Measurements from ENCODE around the gene ZDHHC8. TPM values are rescaled to one million over a fixed set of nuclear protein-coding genes. Genes with fewer than 3 reads are reported as not detected.

The ZDHHC8 gene
- total RNA-seq, 2 experiments from 2014 or later: 44.5 to 44.8 TPM

DNA sequence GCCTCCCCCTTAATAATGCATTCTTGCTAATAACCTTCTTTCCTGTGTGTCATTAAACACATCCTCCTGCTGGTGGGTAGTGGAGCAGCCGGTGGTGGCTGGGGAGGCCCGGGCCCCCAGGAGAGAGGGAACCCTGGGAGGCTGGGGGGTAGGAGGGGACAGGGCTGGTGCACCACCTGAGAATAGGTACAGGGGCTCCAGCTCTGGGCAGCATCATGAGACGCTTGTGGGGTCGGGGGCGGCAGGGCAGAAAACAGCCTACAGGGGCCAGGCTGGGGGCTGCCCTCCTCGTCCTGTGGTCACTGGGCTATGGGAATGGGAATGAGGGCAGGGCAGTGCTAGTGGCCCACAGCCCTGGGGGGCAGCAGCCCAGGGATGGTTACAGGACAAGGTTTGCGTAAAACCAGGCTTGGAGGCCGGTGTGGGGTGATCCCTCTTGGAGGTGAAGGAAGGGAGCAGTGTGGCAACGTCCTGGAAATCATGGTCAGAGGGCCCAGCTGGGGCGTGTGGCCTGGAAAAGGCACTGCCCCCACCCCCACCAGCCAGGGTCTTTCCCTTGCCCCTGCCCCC lies 37.7 kb downstream of the ZDHHC8 start:
- peaks cover under 1% of the 10 kb centered on the region for H3K9me3 Mint-ChIP-seq
- intact Hi-C loops (cut with micrococcal nuclease): no loop called here
- no peak for DNase-seq
- POLR2A ChIA-PET: no interaction called here
- peaks cover under 1% of the 10 kb centered on the region for H3K36me3 Mint-ChIP-seq (ENCODE audit: low read depth)
- H3K27me3 Mint-ChIP-seq: no peaks in the 10 kb centered on the region
- H3K27ac Mint-ChIP-seq: no peak overlapping the region
- H3K4me1 Mint-ChIP-seq (ENCODE audit: low read depth): no peaks in the 10 kb centered on the region
- no peak for ATAC-seq
- H3K4me3 Mint-ChIP-seq: no peak overlapping the region
- CTCF ChIA-PET: no interaction called here
- TF ChIP-seq, protein P1, sequence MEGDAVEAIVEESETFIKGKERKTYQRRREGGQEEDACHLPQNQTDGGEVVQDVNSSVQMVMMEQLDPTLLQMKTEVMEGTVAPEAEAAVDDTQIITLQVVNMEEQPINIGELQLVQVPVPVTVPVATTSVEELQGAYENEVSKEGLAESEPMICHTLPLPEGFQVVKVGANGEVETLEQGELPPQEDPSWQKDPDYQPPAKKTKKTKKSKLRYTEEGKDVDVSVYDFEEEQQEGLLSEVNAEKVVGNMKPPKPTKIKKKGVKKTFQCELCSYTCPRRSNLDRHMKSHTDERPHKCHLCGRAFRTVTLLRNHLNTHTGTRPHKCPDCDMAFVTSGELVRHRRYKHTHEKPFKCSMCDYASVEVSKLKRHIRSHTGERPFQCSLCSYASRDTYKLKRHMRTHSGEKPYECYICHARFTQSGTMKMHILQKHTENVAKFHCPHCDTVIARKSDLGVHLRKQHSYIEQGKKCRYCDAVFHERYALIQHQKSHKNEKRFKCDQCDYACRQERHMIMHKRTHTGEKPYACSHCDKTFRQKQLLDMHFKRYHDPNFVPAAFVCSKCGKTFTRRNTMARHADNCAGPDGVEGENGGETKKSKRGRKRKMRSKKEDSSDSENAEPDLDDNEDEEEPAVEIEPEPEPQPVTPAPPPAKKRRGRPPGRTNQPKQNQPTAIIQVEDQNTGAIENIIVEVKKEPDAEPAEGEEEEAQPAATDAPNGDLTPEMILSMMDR (IDR thresholded peaks at IDR 0.05): no peak

- no peaks in the 10 kb centered on the region for H3K36me3 Mint-ChIP-seq (ENCODE audit: low read depth)
- H3K27me3 Mint-ChIP-seq: no peaks in the 10 kb centered on the region
- POLR2A ChIA-PET: no interaction called here
- H3K9me3 Mint-ChIP-seq: no peaks in the 10 kb centered on the region
- CTCF ChIA-PET: no interaction called here
- TF ChIP-seq, protein P1 (IDR thresholded peaks at IDR 0.05): no peak
- no peak for DNase-seq
- ATAC-seq: no peak
- intact Hi-C loops (cut with micrococcal nuclease): no loop called here
- no peak overlapping the region for H3K4me3 Mint-ChIP-seq
- no peaks in the 10 kb centered on the region for H3K4me1 Mint-ChIP-seq (ENCODE audit: low read depth)
- H3K27ac Mint-ChIP-seq: no peak overlapping the region
Measured at GRCh38 chr22:20170170-20170569, 38.6 kb downstream of the ZDHHC8 start.

GRCh38 chr22:20171288-20172140 lies 39.9 kb downstream of the ZDHHC8 start:
- no peak for DNase-seq
- Mint-ChIP-seq H3K4me1 (ENCODE audit: low read depth) (no peaks in the 10 kb centered on the region), H3K9me3 (no peaks in the 10 kb centered on the region), H3K27me3 (no peaks in the 10 kb centered on the region), H3K4me3 (no peak overlapping the region), H3K36me3 (ENCODE audit: low read depth) (no peaks in the 10 kb centered on the region), H3K27ac (no peak overlapping the region)
- intact Hi-C loops (cut with micrococcal nuclease): no loop called here
- no peak for ATAC-seq
- POLR2A ChIA-PET: no interaction called here
- CTCF ChIA-PET: no interaction called here
- TF ChIP-seq, protein P1 (IDR thresholded peaks at IDR 0.05): no peak

- Mint-ChIP-seq H3K9me3 (no peaks in the 10 kb centered on the region), H3K27ac (no peak overlapping the region), H3K36me3 (ENCODE audit: low read depth) (no peaks in the 10 kb centered on the region), H3K27me3 (no peaks in the 10 kb centered on the region), H3K4me1 (ENCODE audit: low read depth) (no peaks in the 10 kb centered on the region), H3K4me3 (no peak overlapping the region)
- ChIA-PET CTCF (no interaction called here), POLR2A (no interaction called here)
- TF ChIP-seq, protein P1 (IDR thresholded peaks at IDR 0.05): no peak
- no peak for DNase-seq
- no peak for ATAC-seq
- intact Hi-C loops (cut with micrococcal nuclease): no loop called here
Measured at GRCh38 chr22:20172141-20172613, 40.6 kb downstream of the ZDHHC8 start.

DNA sequence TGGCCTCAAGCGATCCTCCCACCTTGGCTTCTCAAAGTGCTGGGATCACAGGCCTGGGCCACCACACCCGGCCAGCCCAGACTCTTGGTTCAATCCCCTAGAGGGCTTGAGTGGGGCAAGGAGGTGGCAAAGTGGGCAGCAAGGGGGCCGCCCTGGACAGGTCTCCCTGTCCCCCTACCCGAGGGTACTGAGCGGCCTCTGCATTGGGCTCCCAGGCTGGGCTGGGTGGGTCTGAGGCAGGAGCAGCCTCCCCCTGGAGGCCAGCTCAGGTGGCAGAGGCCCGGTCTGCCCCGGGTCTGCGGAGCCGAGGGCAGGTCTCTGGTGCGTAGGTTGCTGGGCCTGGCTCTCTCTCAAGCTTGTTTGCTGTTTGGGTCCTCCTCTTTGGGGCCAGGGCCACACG lies 41.6 kb downstream of the ZDHHC8 start:
- TF ChIP-seq, protein P1 (IDR thresholded peaks at IDR 0.05): no peak
- no peak overlapping the region for H3K27ac Mint-ChIP-seq

More for the DNA sequence above, 41.6 kb downstream of the ZDHHC8 start:
- Mint-ChIP-seq H3K4me1 (ENCODE audit: low read depth) (no peaks in the 10 kb centered on the region), H3K27me3 (no peaks in the 10 kb centered on the region), H3K9me3 (no peaks in the 10 kb centered on the region), H3K4me3 (no peak overlapping the region), H3K36me3 (ENCODE audit: low read depth) (no peaks in the 10 kb centered on the region)
- DNase-seq (no peak), ATAC-seq (no peak)
- ChIA-PET POLR2A (no interaction called here), CTCF (no interaction called here)
- intact Hi-C loops (cut with micrococcal nuclease): no loop called here
